HG03432 (cell line): Measurements from ENCODE around the gene SOAT2.

Experiments used
- ATAC-seq: cut with Tn5 transposase; IDR thresholded peaks from one replicate; pipeline ENCODE4 v1.9.1; 2021; ENCODE audit warnings: mild to moderate bottlenecking, moderate library complexity; ENCODE audit not compliant: unreplicated experiment

The SOAT2 gene

GRCh38 chr12:53064613-53065436, 38.5 kb upstream of the SOAT2 start:
- no peak for ATAC-seq

GRCh38 chr12:53065470-53065869, 37.8 kb upstream of the SOAT2 start:
- ATAC-seq = no peak

DNA sequence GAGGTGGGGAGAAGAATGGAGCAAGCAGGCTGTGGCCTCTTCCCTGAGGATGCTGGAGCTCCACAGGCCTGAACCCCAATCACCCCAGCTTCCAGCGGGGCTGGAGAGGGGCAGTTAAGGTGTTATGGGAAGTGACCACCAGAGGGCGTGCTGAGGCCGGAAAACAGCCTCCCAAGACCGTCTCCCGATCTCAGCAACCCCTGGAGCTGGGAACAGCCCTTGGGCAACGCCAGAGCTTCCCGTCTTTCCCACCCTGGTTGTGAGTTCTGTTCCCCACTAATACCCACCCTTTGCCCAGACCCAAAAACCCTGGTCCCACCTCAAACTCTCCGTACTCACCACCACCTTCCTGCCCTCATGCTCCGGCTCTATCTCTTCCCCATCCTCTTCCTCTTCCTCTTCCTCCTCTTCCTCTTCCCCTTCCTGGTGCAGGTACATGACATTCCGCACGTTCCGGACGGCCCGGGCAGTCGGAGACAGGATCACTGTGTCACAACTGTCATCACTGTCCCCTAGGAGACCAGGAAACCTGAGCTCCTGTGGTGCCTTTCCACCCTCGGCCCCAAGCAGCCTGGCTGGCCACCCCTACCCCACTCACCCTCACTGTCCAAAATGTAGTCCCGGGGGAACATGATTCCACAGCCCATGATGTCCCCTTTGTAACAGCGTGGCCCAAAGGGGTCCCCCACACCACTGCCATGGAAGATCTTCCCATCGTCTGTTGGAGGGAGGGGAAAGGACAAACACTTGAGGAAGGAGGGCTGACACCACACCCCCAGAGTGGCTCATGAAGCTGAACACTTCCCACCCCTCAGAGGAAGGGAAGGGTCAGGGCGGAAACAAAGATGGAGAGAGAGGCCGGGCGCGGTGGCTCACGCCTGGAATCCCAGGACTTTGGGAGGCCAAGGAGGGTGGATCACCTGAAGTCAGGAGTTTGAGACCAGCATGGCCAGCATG, 37.0 kb upstream of the SOAT2 start:
- ATAC-seq = no peak

- ATAC-seq = no peak
Observed at GRCh38 chr12:53067074-53067992, 36.0 kb upstream of the SOAT2 start.

- no peak for ATAC-seq
Observed at GRCh38 chr12:53067993-53068770, 35.1 kb upstream of the SOAT2 start.

- no peak for ATAC-seq
Observed at GRCh38 chr12:53068811-53069585, 34.3 kb upstream of the SOAT2 start.

GRCh38 chr12:53069621-53070410, 33.5 kb upstream of the SOAT2 start:
- ATAC-seq = no peak

DNA sequence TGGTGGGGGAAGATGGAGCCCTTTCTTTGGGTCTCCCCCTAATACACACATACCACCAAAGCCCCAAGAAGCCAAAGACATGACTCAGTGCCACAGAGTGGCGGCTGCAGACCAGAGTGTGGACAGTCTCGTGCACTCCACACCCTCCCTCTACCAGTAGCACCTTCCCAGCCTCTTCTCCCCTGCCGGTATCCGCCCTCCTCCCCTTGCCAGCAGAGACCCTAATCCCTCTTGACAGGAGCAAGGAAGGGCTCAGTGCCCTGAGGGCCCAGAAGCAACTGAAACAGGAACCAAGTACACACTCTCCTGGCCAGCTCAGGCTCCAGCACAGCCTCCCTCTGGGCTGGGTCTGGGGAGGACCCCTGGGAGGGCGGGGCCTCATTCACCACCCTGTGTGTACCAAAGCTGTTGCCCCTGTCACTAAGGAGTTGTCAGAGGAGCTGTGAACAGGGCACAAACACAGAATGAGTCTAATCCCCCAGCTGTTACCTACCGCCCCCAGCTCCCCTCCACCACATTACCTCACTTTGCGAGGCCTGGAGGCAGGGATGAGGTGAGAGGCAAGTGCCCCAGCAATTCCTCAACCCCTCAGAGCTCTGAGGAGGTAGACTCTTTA, 32.3 kb upstream of the SOAT2 start:
- no peak for ATAC-seq

DNA sequence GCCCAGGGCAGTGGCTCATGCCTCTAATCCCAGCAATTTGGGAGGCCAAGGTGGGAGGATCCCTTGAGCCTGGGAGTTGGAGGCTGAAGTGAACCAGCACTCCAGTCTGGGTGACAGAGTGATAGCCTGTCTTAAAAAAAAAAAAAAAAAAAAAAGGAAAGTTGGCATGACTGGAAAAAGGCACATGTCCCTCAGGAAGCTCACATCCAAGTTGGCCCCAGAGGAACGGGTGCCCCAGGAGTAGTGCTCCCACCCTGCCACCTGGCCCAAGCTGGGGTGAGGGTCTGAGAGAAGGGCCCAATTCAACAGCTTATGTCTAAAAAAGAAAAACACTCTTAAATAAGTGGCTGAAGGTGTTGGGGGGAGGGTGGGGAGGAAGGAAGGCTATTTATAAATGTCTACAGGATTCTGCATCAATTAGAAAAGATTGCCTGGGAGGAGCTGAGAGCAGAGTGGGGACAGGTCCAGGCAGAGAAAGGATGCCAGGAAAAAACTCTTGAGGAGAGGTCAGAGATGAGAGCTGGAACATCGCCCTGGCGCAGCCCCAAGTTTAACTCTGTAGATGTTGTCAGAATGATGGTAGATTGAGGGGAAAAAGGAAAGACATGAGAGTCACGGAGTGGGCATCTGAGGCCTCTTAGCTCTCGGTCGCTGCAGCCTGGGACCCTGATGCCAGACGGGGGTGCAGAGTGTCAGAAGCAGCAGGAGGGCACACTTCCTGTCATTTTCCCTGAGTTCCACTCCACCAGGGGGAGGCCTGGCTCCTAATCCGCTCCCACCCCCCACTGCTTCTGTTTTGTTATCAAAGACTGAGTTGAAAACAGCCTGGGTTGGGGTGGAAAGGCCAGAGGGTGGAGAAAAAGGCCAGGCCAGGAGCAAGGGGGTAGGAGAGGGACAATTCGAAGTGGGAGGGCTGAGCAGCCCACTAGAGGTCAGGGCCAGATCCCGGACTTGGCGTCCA, 31.4 kb upstream of the SOAT2 start:
- no peak for ATAC-seq

GRCh38 chr12:53073881-53074280, 29.4 kb upstream of the SOAT2 start:
- ATAC-seq = no peak

DNA sequence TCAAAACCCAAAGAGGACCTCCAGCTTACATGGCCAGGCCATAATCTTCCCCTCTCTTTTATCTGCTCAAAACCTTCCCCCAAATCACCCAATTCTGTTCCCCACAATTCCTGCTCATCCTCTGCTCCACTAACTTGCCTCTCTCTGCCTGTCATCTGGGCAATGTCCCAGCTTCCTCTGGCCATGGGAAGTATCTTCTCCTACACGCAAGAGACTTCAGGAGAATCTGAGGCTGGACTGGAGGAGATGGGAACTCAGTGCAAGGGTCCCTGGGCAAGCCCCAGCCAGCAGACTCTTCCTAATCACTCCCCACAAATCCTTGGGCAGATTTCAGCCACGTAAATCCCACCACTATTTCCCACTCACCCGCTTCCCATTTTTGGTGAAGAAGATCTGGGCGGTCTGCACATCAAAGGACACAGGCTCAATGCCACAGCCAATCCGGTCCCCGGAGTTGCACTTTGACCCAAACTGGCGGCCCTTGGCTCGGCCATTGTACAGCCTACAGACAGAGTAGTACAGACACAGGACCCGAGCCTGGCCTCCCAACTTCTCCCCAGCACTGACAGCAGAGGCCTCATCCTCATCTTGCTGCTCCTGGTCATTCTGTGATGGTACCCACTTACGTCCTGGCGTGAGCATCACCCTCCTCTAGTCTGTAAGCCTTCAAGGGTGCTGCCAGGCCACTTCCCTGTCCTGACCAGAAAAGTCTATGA, 28.8 kb upstream of the SOAT2 start:
- ATAC-seq = no peak

- no peak for ATAC-seq
Observed at GRCh38 chr12:53074999-53075370, 28.3 kb upstream of the SOAT2 start.

DNA sequence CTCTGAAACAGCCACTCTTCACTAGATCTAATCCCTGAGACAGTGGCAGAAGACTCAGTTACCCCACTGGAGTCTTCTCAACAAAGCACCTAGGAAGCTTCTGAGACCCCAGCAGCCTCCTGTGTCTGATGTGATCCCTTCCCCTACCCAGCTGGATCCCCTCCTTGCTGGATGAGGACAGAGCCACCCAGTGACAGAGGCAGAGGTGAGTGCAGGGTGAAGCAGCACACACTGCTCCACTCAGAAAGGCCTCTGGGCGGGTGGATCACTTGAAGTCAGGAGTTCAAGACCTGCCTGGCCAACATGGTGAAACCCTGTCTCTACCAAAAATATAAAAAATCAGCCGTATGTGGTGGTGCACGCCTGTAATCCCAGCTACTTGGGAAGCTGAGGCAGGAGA, 26.8 kb upstream of the SOAT2 start:
- ATAC-seq = no peak

DNA sequence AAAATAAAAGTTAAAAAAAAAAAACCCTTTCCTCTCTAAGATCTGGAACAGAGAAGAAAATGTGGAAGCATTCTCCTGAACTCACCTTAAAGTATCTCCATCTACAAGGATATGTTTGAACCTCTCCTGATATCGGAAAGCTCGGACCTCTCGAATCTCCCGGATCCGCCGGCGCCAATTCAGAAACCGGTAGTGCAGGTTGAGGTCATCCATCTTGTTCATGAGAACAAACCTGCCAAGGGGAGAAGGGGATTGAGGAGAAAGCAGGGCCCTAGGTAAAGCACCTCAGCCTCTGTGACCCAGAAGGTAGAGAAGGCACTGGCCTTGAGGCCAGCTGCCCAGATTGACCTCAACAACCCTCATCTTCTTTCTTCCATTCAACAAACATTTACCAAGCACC, 26.3 kb upstream of the SOAT2 start:
- no peak for ATAC-seq

- ATAC-seq = no peak
Observed at GRCh38 chr12:53078425-53079225, 24.7 kb upstream of the SOAT2 start.
